Endothelial cell of umbilical vein (primary cell): ENCODE data around the gene HDAC4.

Source experiments
- FOS ChIP-seq: IDR thresholded peaks from 2 replicates; pipeline ENCODE4 v1.6.1; 2011; ENCODE audit warnings: mild to moderate bottlenecking, low read length, moderate library complexity, borderline replicate concordance; ENCODE audit not compliant: insufficient read depth
- POLR2A ChIP-seq: IDR thresholded peaks from 2 replicates; pipeline ENCODE4 v1.6.1; 2012; ENCODE audit warnings: low read depth, mild to moderate bottlenecking, control low read depth, low read length
- TF ChIP-seq, protein P1 (sequence below), 2 donors: IDR thresholded peaks; 1 replicate in 1 of 2; 2 replicates in 1 of 2; pipeline ENCODE4 v1.5.1; 2011; ENCODE audit warnings: low read length in 2 of 2, mild to moderate bottlenecking in 2 of 2, moderate library complexity in 2 of 2, control low read depth in 1 of 2, inconsistent platforms in 1 of 2, low read depth in 1 of 2; ENCODE audit not compliant: insufficient read depth in 1 of 2; ENCODE audit errors: extremely low read depth in 1 of 2

DNA sequence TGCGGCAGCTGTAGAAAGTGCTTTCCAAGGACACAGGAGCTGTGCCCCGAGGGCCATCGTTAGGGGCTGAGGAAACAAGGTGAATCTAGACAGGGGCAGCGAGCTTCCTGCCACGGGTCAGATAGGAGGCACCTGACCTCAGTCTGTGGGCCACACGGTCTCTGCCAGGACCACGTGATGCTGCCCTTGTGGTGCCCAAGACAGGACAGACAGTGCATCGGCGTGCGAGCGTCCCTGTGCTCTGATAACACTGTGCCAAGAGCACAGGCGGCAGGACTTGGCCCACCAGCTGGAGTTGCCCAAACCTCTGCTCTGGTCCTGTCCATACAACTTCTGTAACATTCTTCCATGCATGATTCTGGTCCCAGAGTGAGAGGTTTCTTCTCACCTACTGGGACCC is 327.6 kb downstream of the HDAC4 start:
- TF ChIP-seq, protein P1, sequence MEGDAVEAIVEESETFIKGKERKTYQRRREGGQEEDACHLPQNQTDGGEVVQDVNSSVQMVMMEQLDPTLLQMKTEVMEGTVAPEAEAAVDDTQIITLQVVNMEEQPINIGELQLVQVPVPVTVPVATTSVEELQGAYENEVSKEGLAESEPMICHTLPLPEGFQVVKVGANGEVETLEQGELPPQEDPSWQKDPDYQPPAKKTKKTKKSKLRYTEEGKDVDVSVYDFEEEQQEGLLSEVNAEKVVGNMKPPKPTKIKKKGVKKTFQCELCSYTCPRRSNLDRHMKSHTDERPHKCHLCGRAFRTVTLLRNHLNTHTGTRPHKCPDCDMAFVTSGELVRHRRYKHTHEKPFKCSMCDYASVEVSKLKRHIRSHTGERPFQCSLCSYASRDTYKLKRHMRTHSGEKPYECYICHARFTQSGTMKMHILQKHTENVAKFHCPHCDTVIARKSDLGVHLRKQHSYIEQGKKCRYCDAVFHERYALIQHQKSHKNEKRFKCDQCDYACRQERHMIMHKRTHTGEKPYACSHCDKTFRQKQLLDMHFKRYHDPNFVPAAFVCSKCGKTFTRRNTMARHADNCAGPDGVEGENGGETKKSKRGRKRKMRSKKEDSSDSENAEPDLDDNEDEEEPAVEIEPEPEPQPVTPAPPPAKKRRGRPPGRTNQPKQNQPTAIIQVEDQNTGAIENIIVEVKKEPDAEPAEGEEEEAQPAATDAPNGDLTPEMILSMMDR (IDR thresholded peaks at IDR 0.05; ENCODE audit: extremely low read depth in 1 of 2, insufficient read depth in 1 of 2, low read depth in 1 of 2, low read length in 2 of 2) = no peak
- TF ChIP-seq POLR2A (no peak), FOS (no peak)
